OCI-LY3 (cell line): Measurements from ENCODE around the gene SPACA4.

Source experiments
- H2AFZ ChIP-seq: fragments of 200-600, 300-600 bp; shearing (Covaris generic); 2 replicates; pipeline ENCODE4 v1.6.0; 2014; ENCODE audit warnings: antibody characterized with exemption, low read depth, low read length
- H3K27ac ChIP-seq: fragments of 200-600, 300-600 bp; sonication (generic); 2 replicates; pipeline ENCODE4 v1.5.1; 2014; ENCODE audit warnings: mild to moderate bottlenecking, low read length, moderate library complexity, mixed read lengths
- H3K27me3 ChIP-seq: fragments of 200-600, 300-600 bp; sonication (generic); 2 replicates; pipeline ENCODE4 v1.6.1; 2014; ENCODE audit warnings: low read depth, low read length, mixed read lengths
- H3K36me3 ChIP-seq: fragments of 200-600, 300-600 bp; sonication (generic); replicated peaks from 2 replicates; pipeline ENCODE3; 2014; ENCODE audit warnings: low read depth, low read length, mixed read lengths
- H3K4me1 ChIP-seq: fragments of 300-600, 200-600 bp; sonication (generic); 2 replicates; pipeline ENCODE4 v1.6.1; 2014; ENCODE audit warnings: low read length, mixed read lengths
- H3K4me2 ChIP-seq: fragments of 200-600, 300-600 bp; sonication (generic); 2 replicates; pipeline ENCODE4 v1.6.1; 2014; ENCODE audit warnings: low read length, mixed read lengths
- H3K4me3 ChIP-seq: fragments of 300-600, 200-600 bp; sonication (generic); 2 replicates; pipeline ENCODE4 v1.5.1; 2014; ENCODE audit warnings: antibody characterized with exemption, mild to moderate bottlenecking, low read length, moderate library complexity
- H3K79me2 ChIP-seq: fragments of 300-600, 200-600 bp; shearing (Covaris generic); 2 replicates; pipeline ENCODE4 v1.6.1; 2014; ENCODE audit warnings: mild to moderate bottlenecking, low read length, mixed read lengths
- H3K9ac ChIP-seq: fragments of 300-600, 200-600 bp; shearing (Covaris generic); 2 replicates; pipeline ENCODE4 v1.6.0; 2014; ENCODE audit warnings: mild to moderate bottlenecking, low read length, moderate library complexity
- H3K9me3 ChIP-seq: fragments of 200-600, 300-600 bp; shearing (Covaris generic); 2 replicates; pipeline ENCODE4 v1.6.1; 2014; ENCODE audit warnings: low read length, mixed read lengths; ENCODE audit not compliant: insufficient read depth
- H4K20me1 ChIP-seq: fragments of 200-600, 300-600 bp; sonication (generic); 2 replicates; pipeline ENCODE4 v1.6.1; 2016; ENCODE audit warnings: low read length, mixed read lengths; ENCODE audit not compliant: insufficient read depth
- EZH2phosphoT487 ChIP-seq: fragments of 200-600 bp; shearing (Covaris generic); IDR thresholded peaks from 2 replicates; pipeline ENCODE4 v1.6.1; 2018; ENCODE audit warnings: antibody characterized with exemption, mixed run types, low read depth
- TF ChIP-seq, protein P1 (sequence below): fragments of 200-600, 300-600 bp; sonication (generic); IDR thresholded peaks from 2 replicates; pipeline ENCODE4 v1.5.1; 2014; ENCODE audit warnings: antibody characterized with exemption, low read length, low read depth

The SPACA4 gene

DNA sequence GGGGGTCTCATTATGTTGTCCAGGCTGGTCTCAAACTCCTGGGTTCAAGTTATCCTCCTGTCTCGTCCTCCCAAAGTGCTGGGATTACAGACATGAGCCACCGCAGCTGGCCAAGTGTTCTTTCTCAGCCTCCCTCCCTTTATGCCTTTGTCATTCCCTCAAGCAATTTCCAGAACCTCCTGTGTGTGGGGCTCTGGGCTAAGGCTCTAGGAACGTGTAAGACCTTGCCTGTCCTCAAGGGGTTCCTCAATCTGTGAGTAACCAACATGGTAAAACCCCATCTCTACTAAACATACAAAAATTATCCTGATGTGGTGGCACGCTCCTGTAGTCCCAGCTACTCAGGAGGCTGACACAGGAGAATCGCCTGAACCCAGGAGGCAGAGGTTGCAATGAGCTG is 15.5 kb upstream of the SPACA4 start:
- H2AFZ ChIP-seq = no peak overlapping the region
- no peaks in the 10 kb centered on the region for H4K20me1 ChIP-seq
- TF ChIP-seq EZH2phosphoT487 = no peak
- TF ChIP-seq, protein P1, sequence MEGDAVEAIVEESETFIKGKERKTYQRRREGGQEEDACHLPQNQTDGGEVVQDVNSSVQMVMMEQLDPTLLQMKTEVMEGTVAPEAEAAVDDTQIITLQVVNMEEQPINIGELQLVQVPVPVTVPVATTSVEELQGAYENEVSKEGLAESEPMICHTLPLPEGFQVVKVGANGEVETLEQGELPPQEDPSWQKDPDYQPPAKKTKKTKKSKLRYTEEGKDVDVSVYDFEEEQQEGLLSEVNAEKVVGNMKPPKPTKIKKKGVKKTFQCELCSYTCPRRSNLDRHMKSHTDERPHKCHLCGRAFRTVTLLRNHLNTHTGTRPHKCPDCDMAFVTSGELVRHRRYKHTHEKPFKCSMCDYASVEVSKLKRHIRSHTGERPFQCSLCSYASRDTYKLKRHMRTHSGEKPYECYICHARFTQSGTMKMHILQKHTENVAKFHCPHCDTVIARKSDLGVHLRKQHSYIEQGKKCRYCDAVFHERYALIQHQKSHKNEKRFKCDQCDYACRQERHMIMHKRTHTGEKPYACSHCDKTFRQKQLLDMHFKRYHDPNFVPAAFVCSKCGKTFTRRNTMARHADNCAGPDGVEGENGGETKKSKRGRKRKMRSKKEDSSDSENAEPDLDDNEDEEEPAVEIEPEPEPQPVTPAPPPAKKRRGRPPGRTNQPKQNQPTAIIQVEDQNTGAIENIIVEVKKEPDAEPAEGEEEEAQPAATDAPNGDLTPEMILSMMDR = no peak
- H3K9ac ChIP-seq = no peak overlapping the region
- no peaks in the 10 kb centered on the region for H3K9me3 ChIP-seq
- H3K27ac ChIP-seq = no peak overlapping the region
- H3K4me1 ChIP-seq = peaks cover 5% of the 10 kb centered on the region; the same call in 1 of the 2 replicates
- H3K4me2 ChIP-seq = no peak overlapping the region
- no peaks in the 10 kb centered on the region for H3K27me3 ChIP-seq
- H3K4me3 ChIP-seq = no peak overlapping the region
- H3K79me2 ChIP-seq = no peaks in the 10 kb centered on the region
- H3K36me3 ChIP-seq = no peaks in the 10 kb centered on the region

DNA sequence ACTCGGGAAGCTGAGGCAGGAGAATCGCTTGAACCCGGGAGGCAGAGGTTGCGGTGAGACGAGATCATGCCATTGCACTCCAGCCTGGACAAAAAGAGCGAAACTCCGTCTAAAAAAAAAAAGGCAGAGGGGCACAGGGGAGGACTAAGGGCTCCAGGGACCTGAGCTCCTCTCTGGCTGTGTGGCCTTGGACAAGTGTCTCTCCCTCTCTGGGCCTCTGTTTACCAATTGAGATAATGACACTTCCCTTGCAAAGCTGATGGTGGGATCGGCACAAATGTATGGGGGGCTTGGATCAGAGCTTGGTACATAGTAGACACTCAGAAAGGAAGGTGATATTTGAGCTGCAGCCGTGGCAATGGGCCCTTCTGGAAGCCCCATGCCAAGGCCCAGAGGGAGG is 11.4 kb upstream of the SPACA4 start:
- H4K20me1 ChIP-seq = no peaks in the 10 kb centered on the region
- no peak overlapping the region for H3K27ac ChIP-seq
- H3K36me3 ChIP-seq = no peaks in the 10 kb centered on the region
- H3K9ac ChIP-seq = no peak overlapping the region
- H2AFZ ChIP-seq = no peak overlapping the region
- H3K27me3 ChIP-seq = no peaks in the 10 kb centered on the region
- H3K4me1 ChIP-seq = peaks cover 7% of the 10 kb centered on the region
- no peak overlapping the region for H3K4me2 ChIP-seq
- no peaks in the 10 kb centered on the region for H3K9me3 ChIP-seq
- H3K79me2 ChIP-seq = no peaks in the 10 kb centered on the region
- TF ChIP-seq EZH2phosphoT487 = no peak
- TF ChIP-seq, protein P1 = no peak
- H3K4me3 ChIP-seq = no peak overlapping the region

DNA sequence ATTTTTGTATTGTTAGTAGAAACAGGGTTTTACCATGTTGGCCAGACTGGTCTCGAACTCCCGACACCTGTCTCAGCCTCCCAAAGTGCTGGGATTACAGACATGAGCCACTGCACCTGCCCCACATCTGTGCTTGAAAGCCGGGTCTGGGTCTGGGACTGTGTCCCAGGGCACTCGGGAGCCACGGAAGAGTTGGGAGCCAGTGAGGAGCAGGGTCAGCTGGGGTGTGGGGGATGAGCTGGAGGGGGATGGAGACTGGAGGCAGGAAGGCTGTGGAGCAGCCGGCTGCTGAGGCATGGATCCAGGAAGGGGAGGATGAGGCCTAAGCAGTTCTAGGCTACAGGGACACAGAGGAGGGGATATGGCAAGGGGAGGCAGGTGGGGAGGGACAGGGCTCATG is 10.7 kb upstream of the SPACA4 start:
- Histone ChIP-seq H3K9ac (no peak overlapping the region), H4K20me1 (no peaks in the 10 kb centered on the region), H3K27me3 (no peaks in the 10 kb centered on the region), H2AFZ (no peak overlapping the region), H3K36me3 (no peaks in the 10 kb centered on the region), H3K4me3 (no peak overlapping the region), H3K79me2 (no peaks in the 10 kb centered on the region), H3K9me3 (no peaks in the 10 kb centered on the region), H3K4me1 (peaks cover 7% of the 10 kb centered on the region), H3K27ac (no peak overlapping the region), H3K4me2 (no peak overlapping the region)
- TF ChIP-seq, protein P1 = no peak
- TF ChIP-seq EZH2phosphoT487 = no peak

DNA sequence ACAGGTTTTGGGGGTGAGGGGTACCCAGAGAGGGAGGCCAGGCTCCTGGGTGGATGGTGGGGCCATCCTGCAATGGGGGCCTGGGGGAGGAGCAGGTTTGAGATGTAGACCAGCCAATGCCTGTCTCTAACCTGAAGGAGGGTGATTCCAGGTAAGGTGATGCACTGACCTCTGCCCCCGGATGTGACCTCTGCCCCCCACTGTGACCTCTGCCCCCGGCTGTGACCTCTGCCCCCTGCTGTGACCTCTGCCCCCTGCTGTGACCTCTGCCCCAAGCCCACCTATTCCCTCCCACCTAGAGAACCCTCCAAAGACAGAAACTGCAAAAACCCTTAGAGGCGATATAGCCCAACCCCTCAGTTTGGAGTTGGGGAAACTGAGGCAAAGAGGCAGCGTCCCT is 10.3 kb upstream of the SPACA4 start:
- TF ChIP-seq, protein P1 = no peak
- TF ChIP-seq EZH2phosphoT487 = no peak
- Histone ChIP-seq H2AFZ (no peak overlapping the region), H4K20me1 (no peaks in the 10 kb centered on the region), H3K9me3 (no peaks in the 10 kb centered on the region), H3K36me3 (no peaks in the 10 kb centered on the region), H3K27me3 (no peaks in the 10 kb centered on the region), H3K27ac (no peak overlapping the region), H3K9ac (no peak overlapping the region), H3K4me3 (no peak overlapping the region), H3K4me1 (peaks cover 7% of the 10 kb centered on the region), H3K79me2 (no peaks in the 10 kb centered on the region), H3K4me2 (no peak overlapping the region; the same call in 1 of the 2 replicates)
